ENCODE results near the gene IQSEC1.

GRCh38 chr3:12870942-12871341 lies 202.3 kb downstream of the IQSEC1 start:
- TF ChIP-seq CEBPB (IDR thresholded peaks at IDR 0.05; ENCODE audit: borderline replicate concordance in 1 of 2, low read depth in 2 of 2, low read length in 2 of 2) (no peak), POLR2A (IDR thresholded peaks at IDR 0.05; ENCODE audit: low read depth, low read length) (no peak)

Data from GM12878 (cell line).